H9 (cell line): ENCODE results near the gene MAGI1. TPM values are rescaled to one million over a fixed set of nuclear protein-coding genes. Genes with fewer than 3 reads are reported as not detected.

Experiments used
- DNase-seq: peaks from one replicate; pipeline ENCODE4 v3.0.0-alpha.2; 2017
- H2AFZ ChIP-seq: one replicate; pipeline ENCODE4 v1.6.1; 2013; ENCODE audit warnings: mild to moderate bottlenecking, low read length, control low read depth, moderate library complexity
- H2AK5ac ChIP-seq: 2 replicates; pipeline ENCODE4 v1.6.1; 2013; ENCODE audit warnings: low read length, control low read depth, mixed read lengths; ENCODE audit not compliant: insufficient read length
- H2BK120ac ChIP-seq: one replicate; pipeline ENCODE4 v1.6.1; 2013; ENCODE audit warnings: low read depth, mild to moderate bottlenecking, low read length, control low read depth, inconsistent platforms; ENCODE audit not compliant: poor library complexity, severe bottlenecking
- H2BK12ac ChIP-seq: 2 replicates; pipeline ENCODE4 v1.6.1; 2013; ENCODE audit warnings: low read length, control low read depth, mixed read lengths, low read depth; ENCODE audit not compliant: insufficient read length
- H2BK15ac ChIP-seq: 2 replicates; pipeline ENCODE4 v1.6.1; 2013; ENCODE audit warnings: low read depth, low read length, control low read depth
- H2BK20ac ChIP-seq: one replicate; pipeline ENCODE4 v1.6.1; 2013; ENCODE audit warnings: low read depth, mild to moderate bottlenecking, low read length, control low read depth, inconsistent platforms; ENCODE audit not compliant: poor library complexity, severe bottlenecking
- H2BK5ac ChIP-seq: 2 replicates; pipeline ENCODE4 v1.6.1; 2013; ENCODE audit warnings: low read length, control low read depth, mixed read lengths; ENCODE audit not compliant: insufficient read length
- H3K14ac ChIP-seq: 2 replicates; pipeline ENCODE4 v1.6.1; 2013; ENCODE audit warnings: low read length, control low read depth; ENCODE audit not compliant: insufficient read depth
- H3K18ac ChIP-seq: 2 replicates; pipeline ENCODE4 v1.6.1; 2013; ENCODE audit warnings: low read depth, mild to moderate bottlenecking, mixed read lengths, low read length, control low read depth; ENCODE audit not compliant: insufficient read length
- H3K23ac ChIP-seq: 2 replicates; pipeline ENCODE4 v1.6.1; 2013; ENCODE audit warnings: low read length, control low read depth, mixed read lengths, low read depth; ENCODE audit not compliant: insufficient read length
- H3K23me2 ChIP-seq: 2 replicates; pipeline ENCODE4 v1.6.1; 2013; ENCODE audit warnings: low read depth, mild to moderate bottlenecking, mixed read lengths, low read length, control low read depth; ENCODE audit not compliant: insufficient read length, poor library complexity, severe bottlenecking
- H3K27ac ChIP-seq: 2 replicates; pipeline ENCODE4 v1.5.1; 2013; ENCODE audit warnings: low read length, control low read depth, mixed read lengths, low read depth; ENCODE audit not compliant: insufficient read length
- H3K27me3 ChIP-seq: 2 replicates; pipeline ENCODE4 v1.6.1; 2013; ENCODE audit warnings: low read length, control low read depth, inconsistent platforms; ENCODE audit not compliant: insufficient read depth
- H3K4ac ChIP-seq: 2 replicates; pipeline ENCODE4 v1.6.1; 2013; ENCODE audit warnings: low read depth, mild to moderate bottlenecking, control low read depth, inconsistent platforms, low read length, moderate library complexity
- H3K4me1 ChIP-seq: 2 replicates; pipeline ENCODE4 v1.6.1; 2013; ENCODE audit warnings: low read length, control low read depth, inconsistent platforms; ENCODE audit not compliant: insufficient read depth
- H3K4me2 ChIP-seq: 2 replicates; pipeline ENCODE4 v1.6.1; 2013; ENCODE audit warnings: low read length, control low read depth, mixed read lengths; ENCODE audit not compliant: insufficient read length, insufficient read depth
- H3K56ac ChIP-seq: 2 replicates; pipeline ENCODE4 v1.6.1; 2013; ENCODE audit warnings: low read depth, mild to moderate bottlenecking, mixed read lengths, low read length, control low read depth; ENCODE audit not compliant: insufficient read length
- H3K79me1 ChIP-seq: 2 replicates; pipeline ENCODE4 v1.6.1; 2013; ENCODE audit warnings: low read depth, mild to moderate bottlenecking, moderate library complexity, low read length, control low read depth, inconsistent platforms; ENCODE audit not compliant: insufficient read depth, poor library complexity, severe bottlenecking
- H3K79me2 ChIP-seq: 2 replicates; pipeline ENCODE4 v1.6.1; 2013; ENCODE audit warnings: low read length, control low read depth, inconsistent platforms; ENCODE audit not compliant: insufficient read depth
- H3K9ac ChIP-seq: 2 replicates; pipeline ENCODE4 v1.6.1; 2013; ENCODE audit warnings: low read length, control low read depth, mixed read lengths; ENCODE audit not compliant: insufficient read length; ENCODE audit errors: extremely low read depth
- H3K9me3 ChIP-seq: one replicate; pipeline ENCODE4 v1.6.1; 2013; ENCODE audit warnings: low read depth, low read length, inconsistent platforms; ENCODE audit not compliant: control insufficient read depth
- H3T11ph ChIP-seq: one replicate; pipeline ENCODE4 v1.6.1; 2013; ENCODE audit warnings: mild to moderate bottlenecking, low read length, control low read depth, inconsistent platforms
- H4K20me1 ChIP-seq: one replicate; pipeline ENCODE4 v1.6.1; 2013; ENCODE audit not compliant: control insufficient read depth, insufficient read length, insufficient read depth
- H4K5ac ChIP-seq: 2 replicates; pipeline ENCODE4 v1.6.1; 2013; ENCODE audit warnings: low read depth, mild to moderate bottlenecking, mixed read lengths, low read length, control low read depth; ENCODE audit not compliant: insufficient read length
- H4K8ac ChIP-seq: replicated peaks from 2 replicates; pipeline ENCODE4 v1.6.1; 2013; ENCODE audit warnings: low read length, control low read depth, mixed read lengths, low read depth; ENCODE audit not compliant: insufficient read length
- H4K91ac ChIP-seq: 2 replicates; pipeline ENCODE4 v1.6.1; 2013; ENCODE audit warnings: low read depth, mild to moderate bottlenecking, moderate library complexity, mixed read lengths, low read length, control low read depth; ENCODE audit not compliant: insufficient read length
- H3K27ac Mint-ChIP-seq, 3 experiments: 2 replicates in 2 of 3; 3 replicates in 1 of 3; pipeline ENCODE4 v1.8.0; 2020 to 2021; ENCODE audit warnings: mixed read lengths in 3 of 3, mild to moderate bottlenecking in 1 of 3, moderate library complexity in 1 of 3
- H3K27me3 Mint-ChIP-seq: 2 replicates; pipeline ENCODE4 v1.8.0; 2021; ENCODE audit warnings: low read depth, mild to moderate bottlenecking, moderate library complexity, mixed read lengths
- H3K36me3 Mint-ChIP-seq, 3 experiments: 2 replicates in 2 of 3; 3 replicates in 1 of 3; pipeline ENCODE4 v1.8.0; 2020 to 2021; ENCODE audit warnings: low read depth in 3 of 3, mixed read lengths in 3 of 3; ENCODE audit not compliant: insufficient read depth in 1 of 3
- H3K4me1 Mint-ChIP-seq, 2 experiments: 2 replicates each; pipeline ENCODE4 v1.8.0; 2020; ENCODE audit warnings: mixed read lengths in 2 of 2
- H3K4me3 Mint-ChIP-seq, 2 experiments: 2 replicates in 1 of 2; 3 replicates in 1 of 2; pipeline ENCODE4 v1.8.0; 2020 to 2021; ENCODE audit warnings: mild to moderate bottlenecking in 2 of 2, mixed read lengths in 2 of 2, moderate library complexity in 1 of 2
- H3K9me3 Mint-ChIP-seq, 2 experiments: 2 replicates in 1 of 2; 3 replicates in 1 of 2; pipeline ENCODE4 v1.8.0; 2020; ENCODE audit warnings: mild to moderate bottlenecking in 2 of 2, mixed read lengths in 2 of 2, moderate library complexity in 1 of 2
- WGBS: extraction: QIAGEN DNeasy Blood & Tissue Kit; methylation state at CpG from one replicate; pipeline ENCODE4 v1.1.7; 2013; ENCODE audit warnings: missing lambda C conversion rate, low lambda C conversion rate, mixed read lengths; ENCODE audit not compliant: insufficient read length; ENCODE audit errors: extremely low coverage; 5-methylcytosine and 5-hydroxymethylcytosine counted together
- total RNA-seq: library from RNA; stranded (reverse); gene quantifications from 2 replicates; pipeline ENCODE4 v1.2.1, GENCODE V29; 2021
- TF ChIP-seq, protein P1 (sequence below): fragments of 200-600 bp; sonication (generic); conservative IDR thresholded peaks from 3 replicates; pipeline ENCODE4 v1.8.0; 2021; ENCODE audit warnings: antibody characterized with exemption, mild to moderate bottlenecking

MAGI1 gene
- total RNA-seq, 1 experiment from 2014 or later, result 65.7 TPM

DNA sequence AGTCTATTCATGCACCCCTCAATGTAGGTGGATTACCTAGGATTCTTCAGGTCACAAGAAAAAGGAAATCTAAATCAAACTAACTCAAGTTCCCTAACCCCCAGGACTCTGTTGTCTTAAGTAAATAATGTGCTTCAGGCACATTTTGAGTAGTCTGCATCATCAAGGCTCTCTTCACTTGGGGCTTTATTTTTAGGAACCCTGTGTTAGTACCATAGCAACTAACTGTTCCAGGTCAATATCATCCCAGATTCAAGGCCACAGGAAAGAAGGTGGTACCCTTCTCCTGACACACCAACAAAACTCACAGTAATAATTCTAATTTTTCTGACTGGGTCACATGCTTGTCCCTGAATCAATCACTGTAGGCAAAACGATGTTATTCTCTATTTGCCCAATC, 218.1 kb downstream of the MAGI1 start:
- Histone ChIP-seq H3K27me3 (no peaks in the 10 kb centered on the region), H3K23ac (no peak overlapping the region), H2BK20ac (no peak overlapping the region), H3K4me1 (no peaks in the 10 kb centered on the region; the same call in 1 of the 2 replicates), H3K18ac (no peak overlapping the region), H2BK5ac (no peak overlapping the region), H4K20me1 (no peaks in the 10 kb centered on the region), H2BK12ac (no peak overlapping the region), H3K14ac (no peak overlapping the region), H3K56ac (no peak overlapping the region), H2AK5ac (no peak overlapping the region), H3K23me2 (no peaks in the 10 kb centered on the region), H3K9ac (no peak overlapping the region), H3K79me2 (no peaks in the 10 kb centered on the region), H3K79me1 (no peaks in the 10 kb centered on the region), H3K4me2 (no peak overlapping the region), H4K8ac (no peak overlapping the region), H3K27ac (no peak overlapping the region), H4K5ac (no peak overlapping the region), H2BK15ac (no peak overlapping the region), H3K4ac (no peak overlapping the region), H2AFZ (no peak overlapping the region), H4K91ac (no peak overlapping the region), H3T11ph (no peak overlapping the region), H2BK120ac (no peak overlapping the region), H3K9me3 (no peaks in the 10 kb centered on the region)
- peaks cover 3 to 5% of the 10 kb centered on the region in 2 experiments; a peak in 3 of 5 replicates for H3K9me3 Mint-ChIP-seq
- TF ChIP-seq, protein P1, sequence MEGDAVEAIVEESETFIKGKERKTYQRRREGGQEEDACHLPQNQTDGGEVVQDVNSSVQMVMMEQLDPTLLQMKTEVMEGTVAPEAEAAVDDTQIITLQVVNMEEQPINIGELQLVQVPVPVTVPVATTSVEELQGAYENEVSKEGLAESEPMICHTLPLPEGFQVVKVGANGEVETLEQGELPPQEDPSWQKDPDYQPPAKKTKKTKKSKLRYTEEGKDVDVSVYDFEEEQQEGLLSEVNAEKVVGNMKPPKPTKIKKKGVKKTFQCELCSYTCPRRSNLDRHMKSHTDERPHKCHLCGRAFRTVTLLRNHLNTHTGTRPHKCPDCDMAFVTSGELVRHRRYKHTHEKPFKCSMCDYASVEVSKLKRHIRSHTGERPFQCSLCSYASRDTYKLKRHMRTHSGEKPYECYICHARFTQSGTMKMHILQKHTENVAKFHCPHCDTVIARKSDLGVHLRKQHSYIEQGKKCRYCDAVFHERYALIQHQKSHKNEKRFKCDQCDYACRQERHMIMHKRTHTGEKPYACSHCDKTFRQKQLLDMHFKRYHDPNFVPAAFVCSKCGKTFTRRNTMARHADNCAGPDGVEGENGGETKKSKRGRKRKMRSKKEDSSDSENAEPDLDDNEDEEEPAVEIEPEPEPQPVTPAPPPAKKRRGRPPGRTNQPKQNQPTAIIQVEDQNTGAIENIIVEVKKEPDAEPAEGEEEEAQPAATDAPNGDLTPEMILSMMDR, result no peak
- H3K36me3 Mint-ChIP-seq, result peaks cover 3 to 7% (median 3%) of the 10 kb centered on the region in 3 experiments; a peak in 5 of 7 replicates
- DNase-seq, result no peak
- H3K27me3 Mint-ChIP-seq, result peaks cover 12% of the 10 kb centered on the region
- no CpG with 5 or more reads among the region's 1 CpG for WGBS
- H3K4me1 Mint-ChIP-seq, result peaks cover 29 to 34% of the 10 kb centered on the region in 2 experiments
- no peak overlapping the region for H3K27ac Mint-ChIP-seq
- no peak overlapping the region for H3K4me3 Mint-ChIP-seq
